RPMI8226 (cell line): ENCODE results near the gene MED27.

Experiments used
- DNase-seq: peaks from one replicate; pipeline ENCODE4 v3.0.0-alpha.2; 2015

The MED27 gene

GRCh38 chr9:131994364-131995125 lies 85.1 kb downstream of the MED27 start:
- no peak for DNase-seq

- no peak for DNase-seq
These were observed 86.6 kb downstream of the MED27 start for GRCh38 chr9:131992906-131993657.

- DNase-seq = no peak
These were observed 92.4 kb downstream of the MED27 start for GRCh38 chr9:131987232-131987631.

- no peak for DNase-seq
These were observed 93.1 kb downstream of the MED27 start for GRCh38 chr9:131986576-131986975.

GRCh38 chr9:131986089-131986488 lies 93.6 kb downstream of the MED27 start:
- no peak for DNase-seq

- DNase-seq = no peak
These were observed 95.1 kb downstream of the MED27 start for GRCh38 chr9:131984564-131984963.

- DNase-seq = no peak
These were observed 96.9 kb downstream of the MED27 start for GRCh38 chr9:131982671-131983239.

GRCh38 chr9:131982102-131982501 lies 97.6 kb downstream of the MED27 start:
- no peak for DNase-seq

GRCh38 chr9:131981116-131981776 lies 98.4 kb downstream of the MED27 start:
- no peak for DNase-seq

GRCh38 chr9:131980267-131981016 lies 99.2 kb downstream of the MED27 start:
- no peak for DNase-seq

GRCh38 chr9:131977109-131977838 lies 102.4 kb downstream of the MED27 start:
- DNase-seq = no peak

- DNase-seq = no peak
These were observed 103.2 kb downstream of the MED27 start for GRCh38 chr9:131976157-131977108.

- no peak for DNase-seq
These were observed 106.8 kb downstream of the MED27 start for GRCh38 chr9:131972889-131973288.

GRCh38 chr9:131971482-131972074 lies 108.1 kb downstream of the MED27 start:
- DNase-seq = no peak

GRCh38 chr9:131969469-131969989 lies 110.1 kb downstream of the MED27 start:
- DNase-seq = no peak

GRCh38 chr9:131968632-131969031 lies 111.0 kb downstream of the MED27 start:
- DNase-seq = no peak

- no peak for DNase-seq
These were observed 113.8 kb downstream of the MED27 start for GRCh38 chr9:131965841-131966240.

GRCh38 chr9:131965103-131965502 lies 114.6 kb downstream of the MED27 start:
- DNase-seq = no peak

- DNase-seq = no peak
These were observed 116.3 kb downstream of the MED27 start for GRCh38 chr9:131963072-131964030.
